Stimulated activated CD4-positive, alpha-beta T cell treated with anti-CD3 and anti-CD28 coated beads, Interleukin-2, amount 100 ng/mL, for 48 hours (primary cell): Measurements from ENCODE around the gene F13B.
"Not testable (repeated sequence)": the region's sequence is repeated elsewhere in the genome, so short reads cannot be mapped to it uniquely, and the experiment has no call there.

ENCODE experiments used
- DNase-seq, 2 donors: peaks; one replicate each; pipeline ENCODE4 v3.0.0-alpha.2; 2020

Gene F13B

GRCh38 chr1:197041486-197042353 lies 25.3 kb downstream of the F13B start:
- no peak for DNase-seq

- no peak for DNase-seq
These were observed 30.2 kb downstream of the F13B start for GRCh38 chr1:197036861-197037260.

- not testable (repeated sequence) for DNase-seq
These were observed 32.3 kb downstream of the F13B start for GRCh38 chr1:197034631-197035339.

GRCh38 chr1:197029749-197030148 lies 37.3 kb downstream of the F13B start:
- no peak for DNase-seq

- DNase-seq: no peak
These were observed 39.7 kb downstream of the F13B start for GRCh38 chr1:197027359-197027758.

GRCh38 chr1:197024460-197024859 lies 42.6 kb downstream of the F13B start:
- no peak for DNase-seq

GRCh38 chr1:197021716-197022115 lies 45.3 kb downstream of the F13B start:
- no peak for DNase-seq

- DNase-seq: no peak
These were observed 49.4 kb downstream of the F13B start for GRCh38 chr1:197017558-197018146.

- no peak for DNase-seq
These were observed 50.3 kb downstream of the F13B start for GRCh38 chr1:197016751-197017150.

GRCh38 chr1:197013234-197013633 lies 53.8 kb downstream of the F13B start:
- DNase-seq: no peak

- DNase-seq: no peak
These were observed 55.4 kb downstream of the F13B start for GRCh38 chr1:197011614-197012013.

GRCh38 chr1:197008861-197009260 lies 58.2 kb downstream of the F13B start:
- DNase-seq: no peak

- DNase-seq: no peak
These were observed 63.9 kb downstream of the F13B start for GRCh38 chr1:197003132-197003531.

- no peak for DNase-seq
These were observed 65.2 kb downstream of the F13B start for GRCh38 chr1:197001828-197002227.

- no peak for DNase-seq
These were observed 69.6 kb downstream of the F13B start for GRCh38 chr1:196997423-196997822.

- no peak for DNase-seq
These were observed 73.1 kb downstream of the F13B start for GRCh38 chr1:196993916-196994315.

- not testable (repeated sequence) for DNase-seq
These were observed 75.0 kb downstream of the F13B start for GRCh38 chr1:196991919-196992651.
